Measurements from ENCODE around the gene GLCE.

DNA sequence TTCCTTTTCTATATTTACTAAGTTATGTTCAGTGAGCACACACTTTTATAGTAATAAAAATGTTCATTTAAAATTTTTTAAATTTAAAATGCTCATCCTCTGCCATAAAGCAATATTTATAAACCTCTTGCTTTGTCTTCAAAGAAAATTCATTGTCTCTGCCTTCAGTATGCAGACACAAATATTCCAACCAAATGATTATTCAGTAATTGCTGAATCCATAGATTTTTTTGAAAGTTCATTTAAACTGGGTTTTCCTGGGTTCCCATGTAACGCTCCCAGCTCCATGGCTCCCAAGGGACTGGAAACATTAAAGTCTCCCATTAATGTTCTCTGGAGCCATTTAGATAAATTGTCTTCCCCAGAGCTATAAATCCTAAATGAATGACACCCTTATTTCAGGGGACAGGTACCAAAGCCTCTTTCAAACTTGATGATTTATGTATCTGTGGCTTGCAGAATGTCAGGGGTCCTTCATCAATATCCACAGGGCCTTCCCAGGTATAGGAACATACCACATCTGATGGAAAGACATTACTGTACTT lies 15.2 kb upstream of the GLCE start:
- TF ChIP-seq EZH2 (IDR thresholded peaks at IDR 0.05; ENCODE audit: insufficient read depth, poor library complexity, severe bottlenecking) = no peak
- no peak for TF ChIP-seq EZH2phosphoT487 (IDR thresholded peaks at IDR 0.05; ENCODE audit: insufficient read depth, low read depth)

All from GM23248 (cell line).